A549 (cell line): ENCODE data around the gene ONECUT2. TPM values are rescaled to one million over a fixed set of nuclear protein-coding genes. Genes with fewer than 3 reads are reported as not detected.

Source experiments
- ATAC-seq, 2 experiments: fragments of 200-7000 bp in 1 of 2; fragments of >200 bp in 1 of 2; cut with Nextera tagmentation in 1 of 2; cut with Tn5 transposase in 1 of 2; 3 replicates each; pipeline versions ENCODE4 v1.8.0 to v1.9.1; 2018 to 2020; ENCODE audit warnings: mild to moderate bottlenecking in 1 of 2, moderate library complexity in 1 of 2
- CTCF ChIA-PET: fragments of 300-600 bp; sonication (Branson Sonifier 250); formaldehyde crosslinking; extraction: SDS; loops from one replicate; lab custom pipeline; 2021; ENCODE audit warnings: antibody characterized with exemption, inconsistent platforms; lab: Yijun Ruan, JAX
- POLR2A ChIA-PET: fragments of 350-600 bp; formaldehyde crosslinking; extraction: SDS; loops from one replicate; lab custom pipeline; 2021; ENCODE audit warnings: antibody characterized with exemption, inconsistent platforms; lab: Yijun Ruan, JAX
- DNase-seq, 2 experiments: peaks; one replicate each; pipeline versions ENCODE4 v3.0.0 to v3.0.0-alpha.2; 2011 to 2016; ENCODE audit warnings: low read depth in 1 of 2, low spot score in 1 of 2
- FAIRE-seq: peaks from 2 replicates; lab custom pipeline; 2011; peaks lifted over from hg19 to GRCh38; lab: Jason Lieb, UNC
- H3K27ac ChIP-seq, 2 experiments: fragments of >200 bp; sonication (Bioruptor Twin); formaldehyde crosslinking; 3 replicates each; pipeline ENCODE4 v1.5.1; 2016 to 2017
- H3K4me1 ChIP-seq: fragments of >200 bp; sonication (Bioruptor Twin); formaldehyde crosslinking; 3 replicates; pipeline ENCODE4 v1.6.1; 2016
- H3K4me2 ChIP-seq: fragments of >200 bp; sonication (Bioruptor Twin); formaldehyde crosslinking; 3 replicates; pipeline ENCODE4 v1.6.1; 2016
- H3K4me3 ChIP-seq: fragments of >200 bp; sonication (Bioruptor Twin); formaldehyde crosslinking; 3 replicates; pipeline ENCODE4 v1.5.1; 2016
- H3K9me3 ChIP-seq: fragments of >200 bp; sonication (Bioruptor Twin); formaldehyde crosslinking; 3 replicates; pipeline ENCODE4 v1.6.1; 2016
- CBX8 ChIP-seq: fragments of 200-600 bp; sonication (generic); IDR thresholded peaks from 2 replicates; pipeline ENCODE4 v1.6.1; 2016
- CHD2 ChIP-seq: fragments of 150-350 bp; IDR thresholded peaks from 2 replicates; pipeline ENCODE4 v1.6.1; 2014; ENCODE audit warnings: low read length; ENCODE audit not compliant: partially characterized antibody
- CHD4 ChIP-seq: fragments of 200-600 bp; sonication (generic); IDR thresholded peaks from 2 replicates; pipeline ENCODE4 v1.6.1; 2016; ENCODE audit warnings: antibody characterized with exemption, mild to moderate bottlenecking, borderline replicate concordance
- EHMT2 ChIP-seq: fragments of 200-600 bp; sonication (generic); IDR thresholded peaks from 2 replicates; pipeline ENCODE4 v1.6.1; 2016; ENCODE audit warnings: antibody characterized with exemption, low read depth, mild to moderate bottlenecking, moderate library complexity
- ESRRA ChIP-seq: fragments of 150-350 bp; IDR thresholded peaks from 2 replicates; pipeline ENCODE4 v1.6.1; 2014; ENCODE audit warnings: mild to moderate bottlenecking, low read length, borderline replicate concordance
- FOSL2 ChIP-seq, 2 experiments: fragments of 450-650 bp in 1 of 2; fragments of >200 bp in 1 of 2; sonication (Bioruptor Twin) in 1 of 2; formaldehyde crosslinking; IDR thresholded peaks; 2 replicates each; pipeline versions ENCODE4 v1.5.0 to v1.6.1; 2016 to 2020; ENCODE audit warnings: mild to moderate bottlenecking in 1 of 2, moderate library complexity in 1 of 2
- FOXS1 ChIP-seq: fragments of 250-450 bp; sonication (Bioruptor Pico); IDR thresholded peaks from 2 replicates; pipeline ENCODE4 v1.5.0; 2020; ENCODE audit warnings: mild to moderate bottlenecking, moderate library complexity
- HDAC2 ChIP-seq: fragments of 200-600 bp; sonication (generic); IDR thresholded peaks from 2 replicates; pipeline ENCODE4 v1.6.1; 2016
- HEYL ChIP-seq: fragments of 250-450 bp; sonication (Bioruptor Pico); IDR thresholded peaks from 2 replicates; pipeline ENCODE4 v1.8.0; 2021; ENCODE audit warnings: mild to moderate bottlenecking, moderate library complexity
- HOXA7 ChIP-seq: fragments of 250-450 bp; sonication (Bioruptor Pico); IDR thresholded peaks from 2 replicates; pipeline ENCODE4 v1.5.0; 2020; ENCODE audit warnings: mild to moderate bottlenecking, moderate library complexity
- HOXB13 ChIP-seq: fragments of 250-450 bp; sonication (Bioruptor Pico); IDR thresholded peaks from 2 replicates; pipeline ENCODE4 v1.5.0; 2020; ENCODE audit warnings: low read depth, mild to moderate bottlenecking, moderate library complexity
- JUNB ChIP-seq: fragments of >200 bp; sonication (Bioruptor Twin); formaldehyde crosslinking; IDR thresholded peaks from 2 replicates; pipeline ENCODE4 v1.6.1; 2016
- KDM1A ChIP-seq: fragments of 200-600 bp; sonication (generic); IDR thresholded peaks from 2 replicates; pipeline ENCODE4 v1.6.1; 2016; ENCODE audit warnings: low read depth, mild to moderate bottlenecking
- NFE2L2 ChIP-seq: fragments of 150-350 bp; conservative IDR thresholded peaks from 2 replicates; pipeline ENCODE4 v1.6.1; 2014; ENCODE audit warnings: low read length
- NR3C1 ChIP-seq: fragments of >200 bp; sonication (Bioruptor Twin); formaldehyde crosslinking; IDR thresholded peaks from 3 replicates; pipeline ENCODE4 v1.6.1; 2017
- PHF8 ChIP-seq: fragments of 200-600 bp; sonication (generic); IDR thresholded peaks from 2 replicates; pipeline ENCODE4 v1.6.1; 2016; ENCODE audit warnings: low read depth, mild to moderate bottlenecking, antibody characterized with exemption, moderate library complexity, borderline replicate concordance
- RNF2 ChIP-seq: fragments of 200-600 bp; sonication (generic); IDR thresholded peaks from 2 replicates; pipeline ENCODE4 v1.6.1; 2016; ENCODE audit warnings: low read depth, mild to moderate bottlenecking, antibody characterized with exemption, moderate library complexity, borderline replicate concordance
- SMC3 ChIP-seq: fragments of >200 bp; sonication (Bioruptor Twin); formaldehyde crosslinking; IDR thresholded peaks from 3 replicates; pipeline ENCODE4 v1.6.1; 2018; ENCODE audit warnings: inconsistent platforms
- SREBF2 ChIP-seq: fragments of 450-650 bp; IDR thresholded peaks from 2 replicates; pipeline ENCODE4 v1.6.1; 2014; ENCODE audit warnings: mild to moderate bottlenecking, moderate library complexity
- TFCP2L1 ChIP-seq: fragments of 250-450 bp; sonication (Bioruptor Pico); IDR thresholded peaks from 2 replicates; pipeline ENCODE4 v1.5.0; 2021; ENCODE audit warnings: mild to moderate bottlenecking
- WGBS: methylation state at CpG from one replicate; pipeline ENCODE4 v1.1.6; 2017; ENCODE audit errors: missing lambda C conversion rate; 5-methylcytosine and 5-hydroxymethylcytosine counted together
- polyA plus RNA-seq, 4 experiments: library from polyadenylated mRNA; depleted of rRNA in 3 of 4; stranded (reverse); fragments of >200 nt; fragmentation: RNase III in 1 of 4; extraction: RNeasy Plus Mini Kit Qiagen cat#74134 plus additional on column Dnase treatment in 1 of 4; gene quantifications; 2 replicates in 3 of 4; 3 replicates in 1 of 4; pipeline ENCODE4 v1.2.3, GENCODE V29; 2011 to 2017
- TF ChIP-seq, protein P1 (sequence below): IDR thresholded peaks from 2 replicates; pipeline ENCODE4 v1.6.1; 2012
- TF ChIP-seq, protein P2 (sequence below): fragments of >200 bp; sonication (Bioruptor Twin); formaldehyde crosslinking; IDR thresholded peaks from 2 replicates; pipeline ENCODE4 v1.6.1; 2016
- TF ChIP-seq, protein P3 (sequence below): IDR thresholded peaks from 2 replicates; pipeline ENCODE4 v1.6.1; 2012
- TF ChIP-seq, protein P4 (sequence below): fragments of >200 bp; sonication (Bioruptor Twin); formaldehyde crosslinking; IDR thresholded peaks from 3 replicates; pipeline ENCODE4 v1.6.1; 2016
- TF ChIP-seq, protein P5 (sequence below): fragments of 250-450 bp; sonication (Bioruptor Pico); IDR thresholded peaks from 2 replicates; pipeline ENCODE4 v1.5.0; 2021; ENCODE audit warnings: mild to moderate bottlenecking, moderate library complexity, borderline replicate concordance
- TF ChIP-seq, protein P6 (sequence below): fragments of 150-350 bp; IDR thresholded peaks from 2 replicates; pipeline ENCODE4 v1.6.1; 2014; ENCODE audit warnings: low read depth, mild to moderate bottlenecking, low read length
- TF ChIP-seq, protein P7 (sequence below): fragments of 450-650 bp; IDR thresholded peaks from 2 replicates; pipeline ENCODE4 v1.6.1; 2014; ENCODE audit warnings: antibody characterized with exemption

ONECUT2 gene
- polyA plus RNA-seq, 2 of the 4 experiments (the other 2 are of a cell fraction), result 0.45 to 0.62 TPM

DNA sequence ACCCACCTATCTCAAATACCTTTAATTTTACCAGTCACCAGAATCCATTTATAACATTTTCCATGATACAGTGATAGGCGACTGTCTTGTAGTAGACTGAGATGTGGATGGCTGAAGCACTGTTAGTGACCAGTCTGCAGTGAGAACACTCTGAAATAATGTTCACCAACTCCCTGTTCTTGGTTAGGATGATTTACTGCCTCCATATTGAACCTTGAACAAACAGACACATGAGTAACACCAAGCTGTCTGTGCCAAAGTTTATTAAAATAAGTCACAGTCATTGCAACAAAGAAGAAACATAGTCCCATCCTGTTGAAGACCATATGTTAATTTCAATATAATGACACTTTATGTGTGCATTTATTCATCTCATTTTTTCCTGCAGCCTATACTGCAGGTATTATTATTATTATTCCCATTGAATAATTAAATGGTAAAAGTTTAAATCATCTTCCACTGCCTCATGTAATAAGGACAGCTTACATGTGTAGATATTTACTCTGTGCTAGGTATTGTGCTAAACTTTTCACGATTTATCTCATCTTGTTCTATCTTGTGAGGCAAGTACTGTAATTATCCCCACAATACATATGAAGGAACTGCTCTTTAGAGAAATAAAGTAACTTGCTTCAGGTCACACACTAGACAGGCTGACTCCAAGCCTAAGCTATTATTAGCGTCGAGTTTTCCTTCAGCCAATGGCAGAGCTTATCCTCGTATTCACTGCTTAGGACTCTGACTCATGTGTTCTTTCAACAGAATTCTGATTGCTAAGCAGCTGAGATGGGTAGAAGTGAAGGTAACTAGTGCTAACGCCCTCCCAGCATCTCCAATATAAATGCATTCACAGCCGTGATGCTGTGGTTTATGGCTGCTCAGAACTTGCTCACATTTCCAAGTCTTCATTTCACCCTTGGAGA is 62.5 kb downstream of the ONECUT2 start:
- ChIA-PET CTCF (no interaction called here), POLR2A (no interaction called here)
- peaks cover 13% of the 10 kb centered on the region for H3K4me1 ChIP-seq
- 15% methylated on average over 7 of the region's 7 CpGs for WGBS
- no peak for TF ChIP-seq NFE2L2
- TF ChIP-seq, protein P1, sequence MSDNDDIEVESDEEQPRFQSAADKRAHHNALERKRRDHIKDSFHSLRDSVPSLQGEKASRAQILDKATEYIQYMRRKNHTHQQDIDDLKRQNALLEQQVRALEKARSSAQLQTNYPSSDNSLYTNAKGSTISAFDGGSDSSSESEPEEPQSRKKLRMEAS, result no peak
- no peak for TF ChIP-seq EHMT2
- TF ChIP-seq, protein P2, sequence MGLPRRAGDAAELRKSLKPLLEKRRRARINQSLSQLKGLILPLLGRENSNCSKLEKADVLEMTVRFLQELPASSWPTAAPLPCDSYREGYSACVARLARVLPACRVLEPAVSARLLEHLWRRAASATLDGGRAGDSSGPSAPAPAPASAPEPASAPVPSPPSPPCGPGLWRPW, result no peak
- no peak for TF ChIP-seq ESRRA
- no peak for TF ChIP-seq SREBF2
- TF ChIP-seq RNF2, result no peak
- TF ChIP-seq, protein P3, sequence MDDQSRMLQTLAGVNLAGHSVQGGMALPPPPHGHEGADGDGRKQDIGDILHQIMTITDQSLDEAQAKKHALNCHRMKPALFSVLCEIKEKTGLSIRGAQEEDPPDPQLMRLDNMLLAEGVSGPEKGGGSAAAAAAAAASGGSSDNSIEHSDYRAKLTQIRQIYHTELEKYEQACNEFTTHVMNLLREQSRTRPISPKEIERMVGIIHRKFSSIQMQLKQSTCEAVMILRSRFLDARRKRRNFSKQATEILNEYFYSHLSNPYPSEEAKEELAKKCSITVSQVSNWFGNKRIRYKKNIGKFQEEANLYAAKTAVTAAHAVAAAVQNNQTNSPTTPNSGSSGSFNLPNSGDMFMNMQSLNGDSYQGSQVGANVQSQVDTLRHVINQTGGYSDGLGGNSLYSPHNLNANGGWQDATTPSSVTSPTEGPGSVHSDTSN, result no peak
- no peak for TF ChIP-seq KDM1A
- no peak for TF ChIP-seq CHD4
- no peak for TF ChIP-seq HDAC2
- TF ChIP-seq CBX8, result no peak
- no peak for TF ChIP-seq TFCP2L1
- TF ChIP-seq HEYL (CRISPR knock-in tag), result no peak
- no peak for TF ChIP-seq SMC3
- H3K9me3 ChIP-seq, result no peaks in the 10 kb centered on the region
- peak overlapping the region; percentile 54 for H3K4me2 ChIP-seq
- no peak overlapping the region; a peak in 1 of 6 replicates for H3K27ac ChIP-seq
- peak in 1 of 2 experiments; percentile 29 for DNase-seq
- peak; percentile 89 to 90 for ATAC-seq
- no peak overlapping the region for H3K4me3 ChIP-seq
- no peak for FAIRE-seq

DNA sequence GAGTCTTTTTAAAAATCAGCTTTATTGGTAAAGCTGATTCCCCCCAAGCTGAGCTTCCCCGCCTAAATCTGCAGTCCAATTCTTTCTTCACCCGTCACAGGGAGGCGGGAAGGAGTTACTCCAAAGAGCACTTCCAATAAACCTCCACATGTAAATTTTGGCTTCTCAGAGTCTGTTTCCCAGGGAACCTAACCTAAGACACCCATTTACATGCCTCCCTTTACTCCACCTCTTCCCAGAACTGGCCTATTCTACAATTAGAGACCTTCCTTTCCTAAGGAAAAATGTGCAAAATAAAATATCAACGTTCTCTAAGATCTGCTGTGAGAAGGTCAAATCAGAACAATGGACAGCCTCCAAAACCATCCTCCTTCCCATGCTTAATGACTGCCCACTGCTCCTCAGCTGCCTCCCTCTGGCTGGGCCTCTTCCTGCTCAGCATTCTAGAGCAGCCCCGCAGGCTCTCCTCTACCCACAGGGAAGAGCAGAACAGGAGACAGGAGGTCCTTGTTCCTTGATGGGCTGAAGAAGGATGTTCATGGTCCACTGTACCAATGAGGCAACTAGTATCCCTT is 63.6 kb downstream of the ONECUT2 start:
- H3K4me1 ChIP-seq, result peaks cover 13% of the 10 kb centered on the region
- 75% methylated on average over 4 of the region's 5 CpGs for WGBS
- no peak for FAIRE-seq
- no peak for DNase-seq
- no peak for TF ChIP-seq JUNB
- TF ChIP-seq, protein P4, sequence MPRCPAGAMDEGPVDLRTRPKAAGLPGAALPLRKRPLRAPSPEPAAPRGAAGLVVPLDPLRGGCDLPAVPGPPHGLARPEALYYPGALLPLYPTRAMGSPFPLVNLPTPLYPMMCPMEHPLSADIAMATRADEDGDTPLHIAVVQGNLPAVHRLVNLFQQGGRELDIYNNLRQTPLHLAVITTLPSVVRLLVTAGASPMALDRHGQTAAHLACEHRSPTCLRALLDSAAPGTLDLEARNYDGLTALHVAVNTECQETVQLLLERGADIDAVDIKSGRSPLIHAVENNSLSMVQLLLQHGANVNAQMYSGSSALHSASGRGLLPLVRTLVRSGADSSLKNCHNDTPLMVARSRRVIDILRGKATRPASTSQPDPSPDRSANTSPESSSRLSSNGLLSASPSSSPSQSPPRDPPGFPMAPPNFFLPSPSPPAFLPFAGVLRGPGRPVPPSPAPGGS, result no peak
- TF ChIP-seq HOXB13 (CRISPR knock-in tag), result no peak
- TF ChIP-seq FOXS1 (CRISPR knock-in tag), result no peak
- TF ChIP-seq PHF8, result no peak
- H3K9me3 ChIP-seq, result no peaks in the 10 kb centered on the region
- POLR2A ChIA-PET, result no interaction called here
- CTCF ChIA-PET, result no interaction called here
- H3K4me2 ChIP-seq, result no peak overlapping the region
- H3K4me3 ChIP-seq, result no peak overlapping the region
- no peak for ATAC-seq
- no peak overlapping the region for H3K27ac ChIP-seq

DNA sequence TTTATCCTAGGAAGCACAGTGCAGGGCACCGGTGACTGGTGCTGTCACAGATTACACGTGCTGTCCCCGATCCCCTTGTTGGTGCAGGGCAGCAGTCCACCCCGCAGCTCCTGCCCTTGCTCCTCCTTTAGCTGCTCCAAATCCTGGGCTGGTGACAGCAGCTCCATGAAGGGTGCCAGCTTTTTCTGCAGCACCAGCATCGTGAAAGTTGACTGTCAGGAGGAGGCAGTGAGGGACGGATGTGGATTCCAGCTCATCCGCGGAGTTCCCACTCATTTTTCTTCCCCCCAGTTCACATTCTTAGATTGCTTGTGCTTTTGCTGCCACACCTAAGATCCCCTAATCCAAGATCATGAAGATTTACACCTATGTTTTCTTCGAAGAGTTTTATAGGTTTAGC is 67.5 kb downstream of the ONECUT2 start:
- H3K27ac ChIP-seq, result no peak overlapping the region
- no peak for FAIRE-seq
- no peak overlapping the region for H3K4me3 ChIP-seq
- H3K4me2 ChIP-seq, result no peak overlapping the region
- H3K9me3 ChIP-seq, result no peaks in the 10 kb centered on the region
- ChIA-PET CTCF (no interaction called here), POLR2A (no interaction called here)
- WGBS, result 57% methylated on average over 9 of the region's 9 CpGs
- no peak for ATAC-seq
- peaks cover 6% of the 10 kb centered on the region for H3K4me1 ChIP-seq
- no peak for DNase-seq
- TF ChIP-seq, protein P5, sequence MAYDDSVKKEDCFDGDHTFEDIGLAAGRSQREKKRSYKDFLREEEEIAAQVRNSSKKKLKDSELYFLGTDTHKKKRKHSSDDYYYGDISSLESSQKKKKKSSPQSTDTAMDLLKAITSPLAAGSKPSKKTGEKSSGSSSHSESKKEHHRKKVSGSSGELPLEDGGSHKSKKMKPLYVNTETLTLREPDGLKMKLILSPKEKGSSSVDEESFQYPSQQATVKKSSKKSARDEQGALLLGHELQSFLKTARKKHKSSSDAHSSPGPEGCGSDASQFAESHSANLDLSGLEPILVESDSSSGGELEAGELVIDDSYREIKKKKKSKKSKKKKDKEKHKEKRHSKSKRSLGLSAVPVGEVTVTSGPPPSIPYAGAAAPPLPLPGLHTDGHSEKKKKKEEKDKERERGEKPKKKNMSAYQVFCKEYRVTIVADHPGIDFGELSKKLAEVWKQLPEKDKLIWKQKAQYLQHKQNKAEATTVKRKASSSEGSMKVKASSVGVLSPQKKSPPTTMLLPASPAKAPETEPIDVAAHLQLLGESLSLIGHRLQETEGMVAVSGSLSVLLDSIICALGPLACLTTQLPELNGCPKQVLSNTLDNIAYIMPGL, result no peak
- TF ChIP-seq, protein P6, sequence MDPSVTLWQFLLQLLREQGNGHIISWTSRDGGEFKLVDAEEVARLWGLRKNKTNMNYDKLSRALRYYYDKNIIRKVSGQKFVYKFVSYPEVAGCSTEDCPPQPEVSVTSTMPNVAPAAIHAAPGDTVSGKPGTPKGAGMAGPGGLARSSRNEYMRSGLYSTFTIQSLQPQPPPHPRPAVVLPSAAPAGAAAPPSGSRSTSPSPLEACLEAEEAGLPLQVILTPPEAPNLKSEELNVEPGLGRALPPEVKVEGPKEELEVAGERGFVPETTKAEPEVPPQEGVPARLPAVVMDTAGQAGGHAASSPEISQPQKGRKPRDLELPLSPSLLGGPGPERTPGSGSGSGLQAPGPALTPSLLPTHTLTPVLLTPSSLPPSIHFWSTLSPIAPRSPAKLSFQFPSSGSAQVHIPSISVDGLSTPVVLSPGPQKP, result no peak
- TF ChIP-seq CHD2 (no peak), HOXA7 (no peak), FOSL2 (IDR thresholded peaks at IDR 0.05) (no peak), FOSL2 (CRISPR knock-in tag; IDR thresholded peaks at IDR 0.05) (no peak), FOXS1 (CRISPR knock-in tag) (no peak), NR3C1 (no peak)
- TF ChIP-seq, protein P7, sequence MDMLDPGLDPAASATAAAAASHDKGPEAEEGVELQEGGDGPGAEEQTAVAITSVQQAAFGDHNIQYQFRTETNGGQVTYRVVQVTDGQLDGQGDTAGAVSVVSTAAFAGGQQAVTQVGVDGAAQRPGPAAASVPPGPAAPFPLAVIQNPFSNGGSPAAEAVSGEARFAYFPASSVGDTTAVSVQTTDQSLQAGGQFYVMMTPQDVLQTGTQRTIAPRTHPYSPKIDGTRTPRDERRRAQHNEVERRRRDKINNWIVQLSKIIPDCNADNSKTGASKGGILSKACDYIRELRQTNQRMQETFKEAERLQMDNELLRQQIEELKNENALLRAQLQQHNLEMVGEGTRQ, result no peak
